ENCODE data around the gene SIMC1.
"Not testable (repeated sequence)": the region's sequence is repeated elsewhere in the genome, so short reads cannot be mapped to it uniquely, and the experiment has no call there.

DNA sequence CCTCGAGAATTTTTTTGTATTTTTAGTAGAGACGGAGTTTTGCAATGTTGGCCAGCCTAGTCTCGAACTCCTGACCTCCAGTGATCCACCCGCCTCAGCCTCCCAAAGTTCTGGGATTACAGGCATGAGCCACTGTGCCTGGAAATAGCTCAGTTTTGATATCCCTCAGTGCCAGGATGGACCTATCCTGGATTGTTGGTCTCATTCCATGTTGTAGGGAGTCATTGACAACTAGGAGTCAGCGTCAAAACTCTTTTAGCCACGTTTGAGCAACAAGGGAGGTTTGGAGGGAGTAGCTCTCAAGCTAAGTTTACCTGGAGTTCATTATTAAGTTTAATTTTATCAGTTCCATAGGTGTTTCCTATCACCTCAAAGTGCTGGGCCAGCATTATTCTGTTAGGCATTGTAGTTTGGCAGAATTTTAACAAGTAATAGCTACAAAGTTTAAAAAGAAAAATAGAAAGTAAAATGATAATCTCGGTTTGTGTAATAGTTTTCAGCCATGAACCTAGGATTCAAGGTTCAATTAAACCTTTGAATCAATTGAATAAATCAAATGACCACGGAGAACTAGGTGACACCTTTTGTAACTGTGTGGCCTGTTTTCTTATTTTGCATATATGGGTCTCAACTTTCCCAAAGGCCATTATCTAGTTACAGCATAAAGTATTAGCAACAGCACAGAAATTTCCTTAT lies 15.3 kb downstream of the SIMC1 start:
- TF ChIP-seq, protein P1, sequence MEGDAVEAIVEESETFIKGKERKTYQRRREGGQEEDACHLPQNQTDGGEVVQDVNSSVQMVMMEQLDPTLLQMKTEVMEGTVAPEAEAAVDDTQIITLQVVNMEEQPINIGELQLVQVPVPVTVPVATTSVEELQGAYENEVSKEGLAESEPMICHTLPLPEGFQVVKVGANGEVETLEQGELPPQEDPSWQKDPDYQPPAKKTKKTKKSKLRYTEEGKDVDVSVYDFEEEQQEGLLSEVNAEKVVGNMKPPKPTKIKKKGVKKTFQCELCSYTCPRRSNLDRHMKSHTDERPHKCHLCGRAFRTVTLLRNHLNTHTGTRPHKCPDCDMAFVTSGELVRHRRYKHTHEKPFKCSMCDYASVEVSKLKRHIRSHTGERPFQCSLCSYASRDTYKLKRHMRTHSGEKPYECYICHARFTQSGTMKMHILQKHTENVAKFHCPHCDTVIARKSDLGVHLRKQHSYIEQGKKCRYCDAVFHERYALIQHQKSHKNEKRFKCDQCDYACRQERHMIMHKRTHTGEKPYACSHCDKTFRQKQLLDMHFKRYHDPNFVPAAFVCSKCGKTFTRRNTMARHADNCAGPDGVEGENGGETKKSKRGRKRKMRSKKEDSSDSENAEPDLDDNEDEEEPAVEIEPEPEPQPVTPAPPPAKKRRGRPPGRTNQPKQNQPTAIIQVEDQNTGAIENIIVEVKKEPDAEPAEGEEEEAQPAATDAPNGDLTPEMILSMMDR (IDR thresholded peaks at IDR 0.05; ENCODE audit: extremely low read depth in 1 of 2, insufficient read depth in 1 of 2, low read depth in 1 of 2, low read length in 2 of 2), result not testable (repeated sequence)
- not testable (repeated sequence) for TF ChIP-seq POLR2AphosphoS5 (IDR thresholded peaks at IDR 0.05; ENCODE audit: insufficient read depth, low read depth, low read length); JUN (IDR thresholded peaks at IDR 0.05; ENCODE audit: borderline replicate concordance, insufficient read depth, insufficient read length, low read depth); POLR2A (IDR thresholded peaks at IDR 0.05; ENCODE audit: low read depth, low read length); FOS (IDR thresholded peaks at IDR 0.05; ENCODE audit: borderline replicate concordance, insufficient read depth, low read length); EZH2 (IDR thresholded peaks at IDR 0.05; ENCODE audit: borderline replicate concordance, low read depth, low read length, severe bottlenecking); GATA2 (IDR thresholded peaks at IDR 0.05; ENCODE audit: insufficient read depth, insufficient read length, low read depth, low read length)
- TF ChIP-seq, protein P2, sequence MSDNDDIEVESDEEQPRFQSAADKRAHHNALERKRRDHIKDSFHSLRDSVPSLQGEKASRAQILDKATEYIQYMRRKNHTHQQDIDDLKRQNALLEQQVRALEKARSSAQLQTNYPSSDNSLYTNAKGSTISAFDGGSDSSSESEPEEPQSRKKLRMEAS (IDR thresholded peaks at IDR 0.05; ENCODE audit: insufficient read depth, insufficient read length), result not testable (repeated sequence)

Measured in endothelial cell of umbilical vein (primary cell).